SW480 (cell line): ENCODE results near the gene CHPT1.
A peak's percentile ranks its signal among the peaks of the same experiment; 100 is the strongest.

Experiments
- DNase-seq: peaks from one replicate; pipeline ENCODE4 v3.0.0-alpha.2; 2016; ENCODE audit warnings: low spot score

Gene CHPT1

GRCh38 chr12:101685092-101685491 lies 12.3 kb upstream of the CHPT1 start:
- DNase-seq = no peak

- DNase-seq = no peak
Measured at GRCh38 chr12:101686176-101686575, 11.3 kb upstream of the CHPT1 start.

GRCh38 chr12:101690544-101691098 lies 6.8 kb upstream of the CHPT1 start:
- DNase-seq = no peak

GRCh38 chr12:101691503-101692096 lies 5.8 kb upstream of the CHPT1 start:
- no peak for DNase-seq

- DNase-seq = no peak
Measured at GRCh38 chr12:101694297-101694848, 3.1 kb upstream of the CHPT1 start.

- DNase-seq = no peak
Measured at GRCh38 chr12:101694986-101695385, 2.5 kb upstream of the CHPT1 start.

GRCh38 chr12:101695706-101696105 lies 1.7 kb upstream of the CHPT1 start:
- peak; percentile 21 for DNase-seq

GRCh38 chr12:101696251-101697196 lies 916 bp upstream of the CHPT1 start:
- peak; percentile 2 for DNase-seq

- DNase-seq = peak; percentile 45
Measured at GRCh38 chr12:101697930-101698799, 725 bp downstream of the CHPT1 start.

- DNase-seq = peak; percentile 29
Measured at GRCh38 chr12:101698800-101699347, 1.4 kb downstream of the CHPT1 start.

GRCh38 chr12:101700299-101700820 lies 2.9 kb downstream of the CHPT1 start:
- no peak for DNase-seq

- DNase-seq = no peak
Measured at GRCh38 chr12:101703487-101703886, 6.0 kb downstream of the CHPT1 start.

- no peak for DNase-seq
Measured at GRCh38 chr12:101706403-101706802, 9.0 kb downstream of the CHPT1 start.

GRCh38 chr12:101707131-101707782 lies 9.8 kb downstream of the CHPT1 start:
- DNase-seq = no peak

GRCh38 chr12:101710288-101710687 lies 12.8 kb downstream of the CHPT1 start:
- DNase-seq = no peak

- DNase-seq = no peak
Measured at GRCh38 chr12:101713059-101713682, 15.7 kb downstream of the CHPT1 start.

GRCh38 chr12:101713930-101714329 lies 16.5 kb downstream of the CHPT1 start:
- DNase-seq = no peak

- no peak for DNase-seq
Measured at GRCh38 chr12:101714877-101715444, 17.5 kb downstream of the CHPT1 start.

GRCh38 chr12:101719566-101719965 lies 22.1 kb downstream of the CHPT1 start:
- DNase-seq = no peak

GRCh38 chr12:101720118-101720517 lies 22.7 kb downstream of the CHPT1 start:
- DNase-seq = no peak
